Activated T-cell treated with anti-CD3 and anti-CD28 coated beads, Interleukin-2, amount 50 U/mL, for 4 hours (primary cell): Measurements from ENCODE around the gene APRT. TPM values are rescaled to one million over a fixed set of nuclear protein-coding genes. Genes with fewer than 3 reads are reported as not detected.

Experiments used
- ATAC-seq, 2 donors: fragments of 200-7000 bp; cut with Tn5 transposase; one replicate each; pipeline ENCODE4 v1.10.0; 2021
- DNase-seq: peaks from one replicate; pipeline ENCODE4 v3.0.0-alpha.2; 2020
- H3K27me3 Mint-ChIP-seq: one replicate; pipeline ENCODE4 v1.8.0; 2021; ENCODE audit warnings: low read depth, mixed read lengths
- H3K36me3 Mint-ChIP-seq: one replicate; pipeline ENCODE4 v1.8.0; 2022; ENCODE audit warnings: mixed read lengths; ENCODE audit not compliant: insufficient read depth
- H3K4me1 Mint-ChIP-seq: one replicate; pipeline ENCODE4 v1.8.0; 2021; ENCODE audit warnings: low read depth, mixed read lengths
- H3K4me3 Mint-ChIP-seq: one replicate; pipeline ENCODE4 v1.8.0; 2021; ENCODE audit warnings: mild to moderate bottlenecking, moderate library complexity, mixed read lengths
- H3K9me3 Mint-ChIP-seq: one replicate; pipeline ENCODE4 v1.8.0; 2021; ENCODE audit warnings: mixed read lengths
- total RNA-seq, 3 donors: library from RNA; stranded (reverse); gene quantifications; one replicate each; pipeline ENCODE4 v1.2.1, GENCODE V29; 2021

APRT gene
- total RNA-seq, 3 donors from 2014 or later = 534 to 566 (median 566) TPM

GRCh38 chr16:88848557-88848956, 36.8 kb upstream of the APRT start:
- peaks cover 3% of the 10 kb centered on the region for H3K36me3 Mint-ChIP-seq
- no peak for DNase-seq
- ATAC-seq = no peak
- H3K27me3 Mint-ChIP-seq = no peaks in the 10 kb centered on the region
- H3K9me3 Mint-ChIP-seq = no peaks in the 10 kb centered on the region
- peaks cover 3% of the 10 kb centered on the region for H3K4me1 Mint-ChIP-seq
- no peak overlapping the region for H3K4me3 Mint-ChIP-seq

- DNase-seq = no peak
- no peaks in the 10 kb centered on the region for H3K9me3 Mint-ChIP-seq
- no peak for ATAC-seq
- H3K36me3 Mint-ChIP-seq = peaks cover 3% of the 10 kb centered on the region
- H3K4me1 Mint-ChIP-seq = peaks cover 3% of the 10 kb centered on the region
- H3K4me3 Mint-ChIP-seq = no peak overlapping the region
- H3K27me3 Mint-ChIP-seq = no peaks in the 10 kb centered on the region
Observed at GRCh38 chr16:88847654-88848053, 35.9 kb upstream of the APRT start.

- DNase-seq (no peak), ATAC-seq (no peak)
- H3K4me3 Mint-ChIP-seq = no peak overlapping the region
- peaks cover 3% of the 10 kb centered on the region for H3K36me3 Mint-ChIP-seq
- no peaks in the 10 kb centered on the region for H3K9me3 Mint-ChIP-seq
- no peaks in the 10 kb centered on the region for H3K27me3 Mint-ChIP-seq
- no peaks in the 10 kb centered on the region for H3K4me1 Mint-ChIP-seq
Observed at GRCh38 chr16:88846088-88846487, 34.4 kb upstream of the APRT start.

GRCh38 chr16:88844419-88845036, 32.8 kb upstream of the APRT start:
- no peaks in the 10 kb centered on the region for H3K9me3 Mint-ChIP-seq
- no peak overlapping the region for H3K4me3 Mint-ChIP-seq
- ATAC-seq (no peak), DNase-seq (no peak)
- no peaks in the 10 kb centered on the region for H3K27me3 Mint-ChIP-seq
- no peaks in the 10 kb centered on the region for H3K36me3 Mint-ChIP-seq
- H3K4me1 Mint-ChIP-seq = no peaks in the 10 kb centered on the region

GRCh38 chr16:88843256-88843655, 31.5 kb upstream of the APRT start:
- no peaks in the 10 kb centered on the region for H3K27me3 Mint-ChIP-seq
- ATAC-seq = no peak

GRCh38 chr16:88842806-88843205, 31.1 kb upstream of the APRT start:
- no peaks in the 10 kb centered on the region for H3K27me3 Mint-ChIP-seq
- H3K9me3 Mint-ChIP-seq = no peaks in the 10 kb centered on the region
- no peaks in the 10 kb centered on the region for H3K4me1 Mint-ChIP-seq
- no peaks in the 10 kb centered on the region for H3K36me3 Mint-ChIP-seq
- no peak overlapping the region for H3K4me3 Mint-ChIP-seq
- no peak for ATAC-seq
- DNase-seq = no peak

More at GRCh38 chr16:88843256-88843655, 31.5 kb upstream of the APRT start:
- H3K9me3 Mint-ChIP-seq = no peaks in the 10 kb centered on the region
- DNase-seq = no peak
- no peaks in the 10 kb centered on the region for H3K36me3 Mint-ChIP-seq
- no peaks in the 10 kb centered on the region for H3K4me1 Mint-ChIP-seq
- H3K4me3 Mint-ChIP-seq = no peak overlapping the region

GRCh38 chr16:88842308-88842756, 30.6 kb upstream of the APRT start:
- DNase-seq = no peak
- Mint-ChIP-seq H3K27me3 (no peaks in the 10 kb centered on the region), H3K36me3 (no peaks in the 10 kb centered on the region), H3K9me3 (no peaks in the 10 kb centered on the region), H3K4me1 (no peaks in the 10 kb centered on the region), H3K4me3 (no peak overlapping the region)
- no peak for ATAC-seq

GRCh38 chr16:88841521-88842307, 30.0 kb upstream of the APRT start:
- DNase-seq (no peak), ATAC-seq (no peak)
- H3K4me1 Mint-ChIP-seq = no peaks in the 10 kb centered on the region
- H3K27me3 Mint-ChIP-seq = no peaks in the 10 kb centered on the region
- no peak overlapping the region for H3K4me3 Mint-ChIP-seq
- H3K36me3 Mint-ChIP-seq = no peaks in the 10 kb centered on the region
- H3K9me3 Mint-ChIP-seq = no peaks in the 10 kb centered on the region

GRCh38 chr16:88840600-88841215, 29.0 kb upstream of the APRT start:
- Mint-ChIP-seq H3K27me3 (no peaks in the 10 kb centered on the region), H3K36me3 (no peaks in the 10 kb centered on the region), H3K4me3 (no peak overlapping the region), H3K9me3 (no peaks in the 10 kb centered on the region), H3K4me1 (no peaks in the 10 kb centered on the region)
- no peak for DNase-seq
- no peak for ATAC-seq

- DNase-seq (no peak), ATAC-seq (no peak)
- no peaks in the 10 kb centered on the region for H3K4me1 Mint-ChIP-seq
- H3K27me3 Mint-ChIP-seq = no peaks in the 10 kb centered on the region
- H3K9me3 Mint-ChIP-seq = no peaks in the 10 kb centered on the region
- peaks cover 3% of the 10 kb centered on the region for H3K36me3 Mint-ChIP-seq
- H3K4me3 Mint-ChIP-seq = no peak overlapping the region
Observed at GRCh38 chr16:88839745-88840599, 28.2 kb upstream of the APRT start.

GRCh38 chr16:88839026-88839529, 27.4 kb upstream of the APRT start:
- Mint-ChIP-seq H3K9me3 (no peaks in the 10 kb centered on the region), H3K36me3 (peaks cover 3% of the 10 kb centered on the region), H3K27me3 (no peaks in the 10 kb centered on the region), H3K4me3 (no peak overlapping the region), H3K4me1 (no peaks in the 10 kb centered on the region)
- no peak for ATAC-seq
- no peak for DNase-seq

GRCh38 chr16:88838566-88838965, 26.8 kb upstream of the APRT start:
- no peak for ATAC-seq

GRCh38 chr16:88837806-88838205, 26.1 kb upstream of the APRT start:
- Mint-ChIP-seq H3K27me3 (no peaks in the 10 kb centered on the region), H3K4me3 (no peak overlapping the region), H3K4me1 (no peaks in the 10 kb centered on the region), H3K9me3 (no peaks in the 10 kb centered on the region), H3K36me3 (peaks cover 3% of the 10 kb centered on the region)
- no peak for ATAC-seq
- DNase-seq = no peak

More at GRCh38 chr16:88838566-88838965, 26.8 kb upstream of the APRT start:
- H3K27me3 Mint-ChIP-seq = no peaks in the 10 kb centered on the region
- no peak for DNase-seq
- peaks cover 3% of the 10 kb centered on the region for H3K36me3 Mint-ChIP-seq
- no peaks in the 10 kb centered on the region for H3K4me1 Mint-ChIP-seq
- no peak overlapping the region for H3K4me3 Mint-ChIP-seq
- H3K9me3 Mint-ChIP-seq = no peaks in the 10 kb centered on the region

GRCh38 chr16:88836791-88837190, 25.1 kb upstream of the APRT start:
- H3K4me3 Mint-ChIP-seq = no peak overlapping the region
- no peak for DNase-seq
- no peaks in the 10 kb centered on the region for H3K4me1 Mint-ChIP-seq
- ATAC-seq = no peak
- H3K27me3 Mint-ChIP-seq = no peaks in the 10 kb centered on the region
- H3K36me3 Mint-ChIP-seq = peaks cover 3% of the 10 kb centered on the region
- H3K9me3 Mint-ChIP-seq = no peaks in the 10 kb centered on the region
